HG03575 (cell line): ENCODE measurements around the gene CYP2C18.
"Not testable (repeated sequence)": the region's sequence is repeated elsewhere in the genome, so short reads cannot be mapped to it uniquely, and the experiment has no call there.

ENCODE experiments used
- ATAC-seq: cut with Tn5 transposase; IDR thresholded peaks from one replicate; pipeline ENCODE4 v1.9.1; 2021; ENCODE audit not compliant: unreplicated experiment, insufficient number of reproducible peaks, low FRiP score; ENCODE audit errors: extremely low read depth

Gene CYP2C18

DNA sequence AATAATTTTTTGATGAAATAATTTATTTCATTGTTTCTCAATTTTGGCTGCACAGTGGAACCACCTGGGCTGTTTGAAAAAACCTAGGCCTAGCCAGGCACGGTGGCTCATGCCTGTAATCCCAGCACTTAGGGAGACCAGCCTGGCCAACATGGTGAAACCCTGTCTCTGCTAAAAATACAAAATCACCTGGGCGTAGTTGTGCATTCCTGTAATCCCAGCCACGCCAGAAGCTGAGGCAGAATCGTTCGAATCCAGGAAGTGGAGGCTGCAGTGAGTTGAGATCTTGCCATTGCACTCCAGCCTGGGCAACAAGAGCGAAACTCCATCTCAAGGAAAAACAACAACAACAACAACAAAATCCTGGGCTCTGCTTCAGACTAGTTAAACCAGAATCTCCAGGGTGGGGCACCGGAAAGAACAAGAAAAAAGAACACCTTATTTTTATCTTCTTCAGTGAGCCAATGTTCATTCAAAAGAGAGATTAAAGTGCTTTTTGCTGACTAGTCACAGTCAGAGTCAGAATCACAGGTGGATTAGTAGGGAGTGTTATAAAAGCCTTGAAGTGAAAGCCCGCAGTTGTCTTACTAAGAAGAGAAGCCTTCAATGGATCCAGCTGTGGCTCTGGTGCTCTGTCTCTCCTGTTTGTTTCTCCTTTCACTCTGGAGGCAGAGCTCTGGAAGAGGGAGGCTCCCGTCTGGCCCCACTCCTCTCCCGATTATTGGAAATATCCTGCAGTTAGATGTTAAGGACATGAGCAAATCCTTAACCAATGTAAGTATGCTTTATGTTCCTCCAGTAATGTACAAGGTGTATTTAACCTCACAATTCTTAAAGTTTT, at the start of gene CYP2C18:
CYP2C18 (plus strand) TSS at position 516 of the 841 bp plus-strand sequence; CDS start at position 607, 91 bp downstream.
- ATAC-seq, result no peak

- ATAC-seq, result not testable (repeated sequence)
These were observed 45.4 kb upstream of the CYP2C18 start for GRCh38 chr10:94638097-94638496.

DNA sequence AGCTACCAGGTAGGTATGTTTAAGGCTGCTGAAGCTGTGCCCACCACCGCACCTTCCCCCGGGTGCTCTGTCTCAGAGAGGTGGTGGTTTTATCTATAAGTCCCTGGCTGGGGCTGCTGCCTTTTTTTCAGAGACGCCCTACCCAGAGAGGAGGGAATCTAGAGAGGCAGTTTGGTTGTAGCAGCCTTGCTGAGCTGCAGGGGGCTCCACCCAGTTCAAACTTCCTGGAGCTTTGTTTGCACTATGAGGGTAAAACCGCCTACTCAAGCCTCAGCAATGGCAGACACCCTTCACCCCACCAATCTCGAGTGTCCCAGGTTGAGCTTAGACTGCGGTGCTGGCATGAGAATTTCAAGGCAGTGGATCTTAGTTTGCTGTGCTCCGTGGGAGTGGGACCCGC, 43.6 kb upstream of the CYP2C18 start:
- ATAC-seq, result no peak

DNA sequence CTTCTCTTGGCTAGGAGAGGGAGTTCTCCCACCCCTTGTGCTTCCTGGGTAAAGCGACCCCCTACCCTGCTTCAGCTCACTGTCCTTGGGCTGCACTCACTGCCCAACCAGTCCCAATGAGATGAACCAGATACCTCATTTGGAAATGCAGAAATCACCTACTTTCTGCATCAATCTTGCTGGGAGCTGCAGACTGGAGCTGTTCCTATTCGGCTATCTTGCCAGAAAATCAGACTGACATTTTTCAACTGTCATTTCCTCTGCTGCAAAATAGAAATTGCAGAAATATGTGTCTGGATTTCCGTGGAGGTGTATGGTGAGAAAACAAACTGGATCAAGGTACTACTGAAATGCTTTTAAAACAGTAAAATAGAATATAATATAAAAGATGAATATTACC, 43.0 kb upstream of the CYP2C18 start:
- ATAC-seq, result no peak

DNA sequence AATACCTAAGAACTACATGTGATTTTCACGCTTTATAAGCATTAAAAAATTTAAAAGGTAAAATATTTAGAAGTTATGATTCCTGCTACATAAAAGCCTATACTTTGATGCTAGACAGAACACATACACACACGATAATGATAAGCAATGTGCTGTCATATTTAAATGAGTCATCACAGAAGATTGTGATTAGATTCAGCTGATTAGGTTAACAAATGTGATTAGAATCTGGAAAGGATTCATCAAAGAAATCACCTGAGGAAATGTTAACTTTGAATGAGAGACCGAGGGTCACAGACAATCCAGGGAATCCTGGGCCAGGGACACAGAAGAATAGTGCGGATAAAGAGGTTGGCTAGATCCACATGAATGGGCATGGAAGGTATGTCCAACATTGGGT, 42.0 kb upstream of the CYP2C18 start:
- ATAC-seq, result no peak

DNA sequence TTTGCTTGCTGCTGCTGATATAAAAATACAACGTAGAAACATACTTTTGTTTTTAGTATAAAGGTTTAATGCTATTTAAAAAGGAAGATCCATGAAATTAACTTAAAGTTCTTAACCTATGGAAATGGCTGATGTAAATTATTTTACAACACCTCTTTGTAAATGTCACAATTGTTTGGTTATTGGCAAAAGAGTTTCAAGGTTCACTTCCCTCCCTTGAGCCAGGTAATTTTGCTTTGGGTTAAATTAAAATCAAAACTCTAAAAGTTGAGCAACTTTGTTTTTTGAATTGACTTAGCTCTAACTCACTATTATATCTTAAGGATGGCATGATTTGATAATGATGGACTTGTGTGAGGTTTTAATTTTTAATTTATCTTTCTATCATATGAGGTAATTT, 39.2 kb upstream of the CYP2C18 start:
- no peak for ATAC-seq

DNA sequence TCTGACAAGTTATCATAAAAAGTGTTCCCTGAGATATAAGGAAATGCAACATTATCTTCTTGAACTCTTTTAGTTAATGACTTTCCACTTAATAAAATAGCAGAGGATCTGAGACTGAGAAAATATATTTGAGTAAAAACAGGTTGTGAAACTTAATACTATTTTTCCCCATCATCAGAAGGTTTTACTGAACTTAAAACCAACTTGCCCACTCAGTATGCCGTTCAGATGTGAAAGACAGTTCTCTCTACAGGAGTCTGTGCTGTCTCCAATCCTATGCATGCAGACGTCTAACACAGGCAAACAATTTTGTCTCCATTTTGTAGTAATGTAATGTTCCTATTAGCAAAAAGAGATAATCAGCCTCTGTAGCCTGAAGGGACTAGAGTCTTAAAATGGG, 38.2 kb upstream of the CYP2C18 start:
- ATAC-seq, result no peak

GRCh38 chr10:94655201-94655600, 28.3 kb upstream of the CYP2C18 start:
- not testable (repeated sequence) for ATAC-seq

GRCh38 chr10:94663061-94663460, 20.5 kb upstream of the CYP2C18 start:
- not testable (repeated sequence) for ATAC-seq

DNA sequence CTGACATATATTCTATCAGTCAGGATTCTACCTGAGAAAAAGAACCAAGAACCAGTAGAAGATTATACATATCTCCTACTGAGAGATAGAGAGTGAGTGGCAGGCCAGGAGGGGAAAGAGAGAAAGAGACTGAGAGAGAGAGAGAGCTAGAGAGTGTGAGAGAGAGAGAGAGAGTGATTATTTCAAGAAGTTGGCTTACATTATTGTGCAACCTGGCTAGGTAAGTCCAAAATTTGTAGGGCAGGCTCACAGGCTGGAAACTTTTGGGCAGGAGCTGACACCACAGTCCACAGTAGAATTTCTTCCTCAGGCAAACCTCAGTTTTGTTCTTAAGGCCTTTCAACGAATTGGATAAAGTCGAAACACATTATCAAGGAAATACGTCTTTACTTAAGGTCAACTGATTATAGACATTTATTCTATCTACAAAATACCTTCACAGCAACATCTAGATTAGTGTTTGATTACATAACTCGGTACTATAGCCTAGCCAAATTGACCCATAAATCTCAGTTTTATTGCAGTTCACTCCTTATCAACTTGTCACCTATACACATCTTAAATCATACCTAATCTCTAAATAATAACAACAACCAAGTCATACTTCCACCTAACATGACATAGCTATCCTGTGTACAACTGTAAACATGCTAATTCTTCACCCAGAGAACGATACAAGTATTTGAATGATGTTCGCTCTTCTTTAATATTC, 17.0 kb upstream of the CYP2C18 start:
- no peak for ATAC-seq

GRCh38 chr10:94673614-94674321, 9.8 kb upstream of the CYP2C18 start:
- no peak for ATAC-seq

GRCh38 chr10:94676496-94676895, 7.0 kb upstream of the CYP2C18 start:
- ATAC-seq, result no peak

DNA sequence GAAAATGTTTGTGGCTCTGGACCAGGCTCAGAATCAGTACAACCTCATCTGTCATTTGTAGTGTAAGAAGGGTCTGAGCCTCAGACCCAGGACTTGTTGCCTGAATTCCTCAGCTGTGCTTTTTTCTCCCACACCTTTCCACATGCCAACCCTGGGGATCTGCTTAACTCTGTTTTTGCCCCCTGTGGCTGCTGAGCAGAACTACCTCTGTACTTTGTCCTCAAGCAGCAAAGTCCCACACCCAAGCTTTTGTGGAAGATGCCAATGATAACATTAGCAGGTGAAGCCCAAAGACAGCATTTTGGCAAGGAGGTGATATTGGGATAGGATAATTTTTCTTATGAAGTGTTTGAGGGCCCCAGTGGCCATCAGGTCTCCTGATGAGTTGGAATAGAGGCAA, 5.8 kb upstream of the CYP2C18 start:
- no peak for ATAC-seq

DNA sequence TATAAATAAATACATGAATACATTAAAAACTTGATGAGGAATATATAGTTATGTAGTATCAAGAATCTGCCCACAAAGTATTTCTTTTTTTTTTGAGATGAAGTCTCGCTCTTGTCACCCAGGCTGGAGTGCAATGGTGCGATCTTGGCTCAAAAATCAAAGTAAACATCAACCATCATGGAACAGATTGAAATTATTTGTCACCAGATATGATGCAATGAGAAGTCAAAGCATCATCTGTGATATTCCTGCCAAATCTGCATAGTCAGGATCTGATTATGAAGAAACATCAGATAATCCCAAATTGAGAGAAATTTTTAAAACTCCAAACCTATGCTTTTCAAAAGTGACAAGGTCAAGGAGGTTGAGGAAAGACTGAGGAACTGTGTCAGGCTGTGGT, 5.1 kb upstream of the CYP2C18 start:
- ATAC-seq, result no peak

DNA sequence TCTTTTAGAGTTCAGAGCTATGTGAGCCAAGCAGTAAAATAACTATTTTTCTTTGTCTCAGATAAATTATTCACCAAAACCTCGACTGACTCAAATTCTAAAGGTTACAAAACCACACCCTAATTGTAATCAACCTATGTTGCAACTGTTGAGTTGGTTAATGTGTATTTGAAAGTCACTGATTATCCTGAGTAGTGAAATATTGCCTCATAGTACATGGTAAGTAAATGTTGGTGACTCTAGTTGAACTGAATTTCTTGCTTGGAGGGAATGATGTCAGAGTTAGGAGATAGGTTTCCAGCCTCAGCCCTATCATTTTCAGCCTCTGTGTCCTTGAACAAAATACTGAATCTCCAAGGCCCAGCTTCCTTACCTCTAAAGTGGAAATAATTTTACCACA, 3.0 kb upstream of the CYP2C18 start:
- no peak for ATAC-seq

DNA sequence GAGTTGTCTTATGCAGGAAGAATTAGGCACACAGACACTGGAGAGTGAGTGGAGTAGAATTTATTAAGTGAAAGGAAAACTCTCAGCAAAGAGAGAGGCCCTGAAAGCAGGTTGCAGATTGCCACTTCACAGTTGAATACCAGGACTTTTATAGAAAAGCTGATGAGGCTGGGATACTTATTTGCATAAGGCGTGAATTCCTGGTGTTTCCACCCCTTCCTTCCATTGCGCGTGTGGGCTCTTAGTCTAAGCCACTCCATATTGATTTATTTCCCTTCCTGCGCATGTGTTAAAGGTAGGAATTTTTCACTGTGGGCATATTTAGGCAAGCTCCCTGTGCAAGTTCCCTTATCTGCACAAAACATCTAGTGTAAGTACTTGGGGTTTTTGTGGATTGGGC, 893 bp upstream of the CYP2C18 start:
- not testable (repeated sequence) for ATAC-seq

GRCh38 chr10:94687625-94688248, 4.2 kb downstream of the CYP2C18 start:
- ATAC-seq, result no peak

DNA sequence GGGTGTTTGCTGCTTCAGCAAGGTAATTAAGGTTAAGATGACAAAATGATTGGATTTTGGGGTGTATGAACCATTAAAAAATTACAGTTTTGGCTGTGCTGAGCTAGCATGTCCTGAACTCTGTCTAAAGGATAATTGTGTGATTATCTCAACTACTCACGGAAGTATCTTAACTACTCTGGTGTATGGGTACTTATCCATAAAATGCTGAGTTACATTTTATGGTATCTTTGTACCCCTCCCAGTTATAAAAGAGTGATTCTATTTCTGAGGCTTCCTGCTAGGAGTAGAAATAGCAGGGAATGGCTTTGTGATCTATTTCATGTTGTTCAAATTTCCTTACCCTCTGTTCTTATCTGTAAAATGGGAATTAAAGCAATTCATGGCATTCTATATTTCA, 22.6 kb downstream of the CYP2C18 start:
- ATAC-seq, result no peak

- ATAC-seq, result no peak
These were observed 27.0 kb downstream of the CYP2C18 start for GRCh38 chr10:94710578-94710977.
